GM18873 (cell line): ENCODE data around the gene TXN.
"Not testable (repeated sequence)": the region's sequence is repeated elsewhere in the genome, so short reads cannot be mapped to it uniquely, and the experiment has no call there.

ENCODE experiments used
- ATAC-seq: cut with Tn5 transposase; IDR thresholded peaks from one replicate; pipeline ENCODE4 v1.9.1; 2021; ENCODE audit warnings: mild to moderate bottlenecking, moderate library complexity, moderate number of reproducible peaks; ENCODE audit not compliant: unreplicated experiment, low FRiP score

The TXN gene

DNA sequence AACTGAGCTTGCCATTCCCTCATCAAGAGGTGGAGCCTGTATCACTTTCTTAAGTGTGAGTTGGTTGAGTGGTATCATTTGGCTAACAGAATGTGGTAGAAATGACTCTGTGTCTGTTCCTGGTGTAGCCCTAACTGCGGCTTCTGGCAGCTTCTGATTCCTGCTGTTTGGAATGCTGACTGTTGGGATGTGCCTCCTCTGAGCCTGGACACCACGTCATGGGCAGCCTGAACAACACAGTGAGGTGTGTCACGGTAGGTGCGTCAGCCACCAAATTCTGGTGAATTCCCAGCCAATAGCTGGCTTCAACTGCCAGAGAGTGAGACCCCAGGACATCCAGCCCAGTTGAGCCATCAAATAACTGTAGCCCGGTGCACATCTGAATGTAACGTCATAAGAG lies 42.2 kb downstream of the TXN start:
- ATAC-seq, result no peak

DNA sequence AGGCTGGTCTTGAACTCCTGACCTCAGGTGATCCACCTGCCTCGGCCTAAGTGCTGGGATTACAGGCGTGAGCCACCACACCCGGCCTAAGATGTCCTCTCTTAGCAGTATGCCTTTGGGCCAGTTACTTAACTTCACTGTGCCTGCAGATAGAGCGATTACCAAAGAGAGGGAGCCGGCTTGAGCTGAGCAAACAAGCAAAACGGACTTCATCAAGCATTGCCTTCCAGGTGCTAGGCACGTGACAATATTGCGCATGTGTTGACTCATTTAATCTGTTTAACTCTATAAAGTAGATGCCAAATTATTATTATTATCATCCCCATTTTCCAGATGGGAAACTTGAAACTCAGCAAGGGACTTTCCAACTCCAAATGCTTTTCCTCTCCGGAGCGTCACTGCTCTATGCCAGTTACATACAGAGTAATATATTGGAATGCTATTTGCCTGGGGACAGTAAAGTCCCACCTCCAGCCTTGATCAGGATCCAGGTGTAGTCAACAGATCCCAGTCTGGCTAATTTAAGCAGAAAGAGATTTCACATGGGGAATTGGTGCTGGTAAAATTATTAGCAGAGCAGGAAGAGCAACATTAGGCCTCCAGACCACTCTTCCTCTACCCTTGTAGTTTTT lies 42.8 kb downstream of the TXN start:
- no peak for ATAC-seq

DNA sequence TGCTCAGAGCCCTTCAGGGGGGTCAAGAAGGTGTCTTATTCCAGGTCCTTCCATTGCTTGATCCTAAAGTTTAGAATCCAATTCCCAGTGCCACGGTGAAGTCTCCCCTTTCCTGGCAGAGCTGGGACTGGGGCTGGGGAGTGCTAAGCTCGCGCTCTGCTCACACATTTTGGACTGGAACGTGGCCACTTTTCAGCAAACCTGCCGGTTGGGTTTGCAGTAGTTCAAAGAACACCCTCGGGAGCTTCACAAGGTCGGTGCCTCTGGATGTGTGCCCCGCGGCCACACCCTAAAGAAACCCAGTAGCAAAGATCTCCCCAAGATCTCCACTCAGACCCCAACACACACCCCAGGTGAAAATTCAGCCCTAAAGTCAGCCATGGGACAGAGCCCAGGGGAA lies 48.3 kb downstream of the TXN start, which contains the start of gene C9orf152:
Gene C9orf152, minus strand, starts transcription at position 129 of the 400 bp plus-strand sequence. CDS start 580 bp downstream, outside the sequence.
- no peak for ATAC-seq

DNA sequence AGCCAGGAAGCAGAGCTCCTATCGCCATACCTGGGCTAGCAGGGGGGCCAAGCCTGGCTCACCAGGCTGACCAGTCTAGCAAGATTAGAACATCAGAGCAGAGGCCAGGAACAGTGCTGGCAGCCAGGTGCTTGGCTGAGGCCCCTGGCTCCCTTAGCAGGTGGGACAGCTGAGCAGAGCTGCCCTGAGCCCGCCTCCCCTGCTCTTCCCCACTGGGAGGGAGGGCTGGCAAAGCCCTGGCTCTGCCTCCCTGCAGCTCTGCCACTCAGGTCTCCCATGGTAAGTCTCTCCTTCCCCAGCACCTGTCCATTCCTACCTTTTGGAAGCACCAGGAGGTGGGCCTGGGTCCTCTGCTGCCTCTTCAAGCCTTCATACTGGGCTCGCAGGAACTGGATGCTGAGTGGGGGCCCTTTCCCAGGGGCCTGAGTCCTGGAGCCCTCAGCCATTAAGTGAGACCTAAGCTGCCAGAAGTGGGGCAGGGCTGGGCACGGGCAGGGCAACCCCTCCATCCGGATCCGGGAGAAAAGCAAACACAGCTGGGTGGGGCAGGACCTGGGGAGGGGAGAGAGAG lies 49.2 kb downstream of the TXN start:
- no peak for ATAC-seq

DNA sequence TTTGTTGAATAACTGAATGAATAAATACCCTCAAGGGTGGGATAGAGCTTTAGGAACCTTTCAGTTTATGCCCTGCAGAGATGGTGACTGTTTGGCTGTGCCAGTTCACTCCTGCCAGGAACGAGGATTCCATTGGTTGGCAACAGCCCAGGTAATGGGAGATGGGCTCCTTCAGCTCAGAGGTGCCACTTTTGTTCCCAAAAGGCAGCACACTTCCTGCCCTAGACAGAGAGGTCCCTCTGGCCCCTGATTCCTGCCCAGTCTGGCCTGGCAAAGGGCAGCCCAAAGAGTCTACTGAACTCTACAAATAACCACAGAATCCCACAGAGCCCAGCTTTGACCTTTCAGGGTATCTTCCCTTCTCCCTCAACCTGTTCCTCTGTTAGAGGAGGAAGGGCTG lies 49.9 kb downstream of the TXN start:
- no peak for ATAC-seq

DNA sequence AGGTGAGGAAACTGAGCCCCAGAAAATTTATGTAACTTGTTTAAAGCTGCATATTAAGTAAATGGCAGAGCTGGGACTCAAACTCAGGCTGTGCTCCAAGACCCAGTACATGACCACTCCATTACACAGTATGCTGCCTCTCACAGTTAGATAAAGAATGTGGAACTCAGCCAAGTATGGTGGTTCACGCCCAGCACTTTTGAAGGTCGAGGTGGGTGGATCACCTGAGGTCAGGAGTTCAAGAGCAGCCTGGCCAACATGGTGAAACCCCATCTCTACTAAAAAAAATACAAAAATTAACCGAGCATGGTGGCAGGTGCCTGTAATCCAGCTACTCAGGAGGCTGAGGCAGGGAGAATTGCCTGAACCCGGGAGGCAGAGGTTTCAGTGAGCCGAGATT lies 50.7 kb downstream of the TXN start:
- ATAC-seq, result not testable (repeated sequence)

DNA sequence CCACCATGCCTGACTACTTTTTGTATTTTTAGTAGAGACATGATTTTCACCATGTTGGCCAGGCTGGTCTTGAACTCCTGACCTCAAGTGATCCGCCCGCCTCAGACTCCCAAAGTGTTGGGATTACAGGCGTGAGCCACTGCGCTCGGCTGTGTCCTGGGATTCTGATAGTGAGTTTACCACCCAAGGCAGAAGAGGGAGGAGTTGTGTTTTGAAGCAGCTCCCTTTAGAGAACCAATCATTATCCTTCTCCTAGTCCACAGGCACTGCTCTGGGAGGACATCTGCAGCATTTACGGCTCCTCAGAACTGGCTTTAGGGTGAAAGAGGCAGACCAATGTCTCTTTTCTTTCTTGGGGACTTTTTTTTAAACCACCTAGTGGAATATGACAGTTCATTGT lies 54.1 kb downstream of the TXN start:
- no peak for ATAC-seq

DNA sequence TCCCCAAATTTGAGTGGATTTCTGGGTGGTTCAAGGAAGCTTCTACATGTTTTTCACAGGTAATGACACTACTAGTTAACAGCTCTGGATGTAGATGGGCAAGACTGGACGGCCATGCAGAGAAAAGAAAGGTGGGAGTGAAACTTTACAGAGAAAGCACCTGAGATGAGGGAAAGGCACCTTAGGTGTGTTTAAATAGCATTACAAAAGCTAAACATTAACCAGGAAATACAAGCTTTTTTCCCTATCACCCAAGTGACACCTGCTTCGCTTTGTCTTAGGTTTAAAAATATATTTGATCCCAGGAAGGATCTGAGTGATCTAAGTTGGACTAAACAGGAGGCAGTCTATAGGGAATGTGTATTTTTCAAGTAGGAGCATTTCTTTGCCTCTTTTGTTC lies 56.7 kb downstream of the TXN start:
- no peak for ATAC-seq

DNA sequence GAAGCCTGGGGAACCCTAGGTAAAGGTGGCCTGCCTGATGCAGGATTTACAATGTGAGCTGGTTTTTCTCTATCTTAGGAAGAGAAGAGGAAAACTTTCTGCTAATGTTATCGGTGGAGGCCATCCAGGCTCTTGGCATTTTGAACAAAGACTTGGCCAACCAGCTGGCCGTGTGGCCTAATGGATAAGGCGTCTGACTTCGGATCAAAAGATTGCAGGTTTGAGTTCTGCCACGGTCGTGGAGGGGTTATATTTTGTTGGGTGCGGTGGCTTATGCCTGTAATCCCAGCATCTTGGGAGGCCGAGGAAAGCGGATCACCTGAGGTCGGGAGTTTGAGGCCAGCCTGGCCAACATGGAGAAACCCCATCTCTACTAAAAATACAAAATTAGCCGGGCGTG lies 58.0 kb downstream of the TXN start:
- ATAC-seq, result no peak

DNA sequence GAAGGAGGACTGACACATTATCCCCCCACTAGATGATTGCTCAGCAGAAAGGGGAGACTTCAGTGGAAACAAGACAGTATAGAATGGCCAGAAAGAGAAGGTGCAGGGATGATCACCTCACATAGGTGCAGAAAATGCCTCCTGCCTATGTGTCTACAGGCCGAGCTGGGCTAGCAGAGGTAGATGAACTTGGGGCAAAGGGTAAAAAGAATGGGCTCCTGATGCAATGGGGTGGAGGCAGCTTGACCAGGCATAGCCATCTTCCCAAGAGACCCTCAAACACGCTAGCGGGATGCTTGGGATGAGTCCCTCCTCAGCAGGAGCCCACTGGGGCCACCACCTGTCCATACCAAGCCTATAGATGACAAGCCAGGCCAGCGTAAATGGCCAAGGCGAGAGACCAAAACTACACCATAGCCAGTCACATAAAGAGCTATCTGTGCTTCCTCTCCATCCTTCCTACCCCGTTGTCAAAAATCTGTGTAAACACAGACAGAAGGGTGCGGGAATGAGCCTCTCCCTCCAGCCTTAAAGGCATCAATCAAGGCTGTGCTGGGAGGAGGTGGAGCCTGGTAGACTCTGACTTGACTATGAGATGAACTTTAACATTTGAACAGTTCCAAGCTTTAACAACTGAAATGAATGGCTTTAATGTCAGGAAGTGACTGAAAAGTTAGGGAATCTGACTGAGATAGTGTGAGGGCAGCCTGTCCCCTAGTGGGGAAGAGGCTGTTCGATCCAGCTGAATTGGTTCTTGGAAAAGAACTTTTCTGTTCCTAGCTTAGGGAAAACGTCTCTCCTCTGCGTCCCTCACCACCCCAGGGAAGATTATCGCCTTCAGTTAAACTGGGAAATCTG lies 58.7 kb downstream of the TXN start:
- no peak for ATAC-seq

DNA sequence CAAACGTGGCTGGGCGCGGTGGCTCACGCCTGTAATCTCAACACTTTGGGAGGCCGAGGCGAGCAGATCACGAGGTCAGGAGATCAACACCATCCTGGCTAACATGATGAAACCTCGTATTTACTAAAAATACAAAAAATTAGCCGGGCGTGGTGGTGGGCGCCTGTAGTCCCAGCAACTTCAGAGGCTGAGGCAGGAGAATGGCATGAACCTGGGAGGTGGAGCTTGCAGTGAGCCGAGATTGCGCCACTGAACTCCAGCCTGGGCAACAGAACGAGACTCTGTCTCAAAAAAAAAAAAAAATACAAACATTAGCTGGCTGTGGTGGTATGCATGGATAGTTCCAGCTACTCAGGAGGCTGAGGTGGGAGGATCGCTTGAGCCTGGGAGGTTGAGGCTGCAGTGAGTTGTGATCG lies 60.2 kb downstream of the TXN start:
- ATAC-seq, result not testable (repeated sequence)
